Panc1 (cell line): ENCODE results near the gene SLC17A7. TPM values are rescaled to one million over a fixed set of nuclear protein-coding genes. Genes with fewer than 3 reads are reported as not detected.

Experiments
- ATAC-seq: fragments of 200-7000 bp; cut with Tn5 transposase; 2 replicates; pipeline ENCODE4 v1.9.1; 2020; ENCODE audit warnings: mild to moderate bottlenecking, moderate library complexity
- BruUV-seq: library from RNA; stranded (reverse); fragments of 400-500 nt; replicated peaks from 2 replicates; lab custom pipeline; 2021; lab: Mats Ljungman, UMichigan
- CTCF ChIA-PET: fragments of 300-600 bp; sonication (Branson Sonifier 250); formaldehyde crosslinking; loops from one replicate; lab custom pipeline; 2022; ENCODE audit warnings: antibody characterized with exemption; lab: Charles Lee
- POLR2A ChIA-PET: fragments of 300-600 bp; sonication (Branson Sonifier 250); formaldehyde crosslinking; loops from one replicate; lab custom pipeline; 2022; ENCODE audit warnings: antibody characterized with exemption; lab: Charles Lee
- DNase-seq: peaks from one replicate; pipeline ENCODE4 v3.0.0-alpha.2; 2010; ENCODE audit warnings: low read depth, low spot score
- H3K27ac ChIP-seq: 2 replicates; pipeline ENCODE4 v1.5.1; 2011; ENCODE audit warnings: mild to moderate bottlenecking, low read length, inconsistent platforms
- H3K27me3 ChIP-seq: fragments of 200-500 bp; sonication (Bioruptor generic); 2 replicates; pipeline ENCODE4 v1.6.0; 2014; ENCODE audit warnings: low read length, inconsistent platforms; ENCODE audit not compliant: control insufficient read depth, insufficient read depth
- H3K36me3 ChIP-seq: fragments of 200-500 bp; sonication (Bioruptor generic); 2 replicates; pipeline ENCODE4 v1.5.1; 2014; ENCODE audit warnings: inconsistent platforms, mild to moderate bottlenecking, low read length, moderate library complexity; ENCODE audit not compliant: control insufficient read depth, insufficient read depth
- H3K4me1 ChIP-seq: 2 replicates; pipeline ENCODE4 v1.5.1; 2011; ENCODE audit warnings: inconsistent platforms, mild to moderate bottlenecking, low read length, moderate library complexity; ENCODE audit not compliant: control insufficient read depth, insufficient read depth
- H3K4me3 ChIP-seq, 2 experiments: 2 replicates each; pipeline ENCODE4 v1.5.1; 2011 to 2012; ENCODE audit warnings: low read depth in 2 of 2, low read length in 2 of 2, mild to moderate bottlenecking in 2 of 2, inconsistent platforms in 1 of 2, moderate library complexity in 1 of 2
- H3K9me3 ChIP-seq: fragments of 200-500 bp; sonication (Bioruptor generic); 2 replicates; pipeline ENCODE4 v1.5.1; 2014; ENCODE audit warnings: low read depth, mild to moderate bottlenecking, inconsistent platforms, low read length, moderate library complexity; ENCODE audit not compliant: control insufficient read depth, insufficient read depth
- POLR2AphosphoS5 ChIP-seq: IDR thresholded peaks from 2 replicates; pipeline ENCODE4 v1.6.1; 2012; ENCODE audit warnings: mild to moderate bottlenecking, low read depth, low read length, moderate library complexity
- SIN3A ChIP-seq: IDR thresholded peaks from 2 replicates; pipeline ENCODE4 v1.6.1; 2012; ENCODE audit warnings: low read depth, mild to moderate bottlenecking, low read length, moderate library complexity, borderline replicate concordance; ENCODE audit not compliant: insufficient read depth
- TCF7L2 ChIP-seq: IDR thresholded peaks from 2 replicates; pipeline ENCODE4 v1.6.1; 2011; ENCODE audit warnings: mild to moderate bottlenecking, low read depth, low read length, inconsistent platforms
- in situ Hi-C: cut with HindIII; loops from 2 replicates; pipeline ENCODE4 v1.10.0; 2016; ENCODE audit warnings: low sequenced_read_pairs, low pct_unique_long_range_greater_than_20kb
- intact Hi-C: fragments of 100-400 bp; cut with micrococcal nuclease; formaldehyde crosslinking; loops from one replicate; pipeline ENCODE4 v1.10.0; 2022; ENCODE audit not compliant: unreplicated experiment
- total RNA-seq: library from RNA; stranded (reverse); gene quantifications from one replicate; pipeline ENCODE4 v1.2.1, GENCODE V29; 2021; ENCODE audit not compliant: unreplicated experiment
- TF ChIP-seq, protein P1 (sequence below): fragments of 450-650 bp; IDR thresholded peaks from 2 replicates; pipeline ENCODE4 v1.5.1; 2017; ENCODE audit warnings: mild to moderate bottlenecking
- TF ChIP-seq, protein P2 (sequence below), 2 experiments: IDR thresholded peaks; 2 replicates each; pipeline ENCODE4 v1.6.1; 2011 to 2012; ENCODE audit warnings: low read depth in 2 of 2, control low read depth in 1 of 2, low read length in 1 of 2, mild to moderate bottlenecking in 1 of 2, moderate library complexity in 1 of 2; ENCODE audit not compliant: insufficient read depth in 1 of 2

The SLC17A7 gene
- total RNA-seq, 1 experiment from 2014 or later = 1.2 TPM

DNA sequence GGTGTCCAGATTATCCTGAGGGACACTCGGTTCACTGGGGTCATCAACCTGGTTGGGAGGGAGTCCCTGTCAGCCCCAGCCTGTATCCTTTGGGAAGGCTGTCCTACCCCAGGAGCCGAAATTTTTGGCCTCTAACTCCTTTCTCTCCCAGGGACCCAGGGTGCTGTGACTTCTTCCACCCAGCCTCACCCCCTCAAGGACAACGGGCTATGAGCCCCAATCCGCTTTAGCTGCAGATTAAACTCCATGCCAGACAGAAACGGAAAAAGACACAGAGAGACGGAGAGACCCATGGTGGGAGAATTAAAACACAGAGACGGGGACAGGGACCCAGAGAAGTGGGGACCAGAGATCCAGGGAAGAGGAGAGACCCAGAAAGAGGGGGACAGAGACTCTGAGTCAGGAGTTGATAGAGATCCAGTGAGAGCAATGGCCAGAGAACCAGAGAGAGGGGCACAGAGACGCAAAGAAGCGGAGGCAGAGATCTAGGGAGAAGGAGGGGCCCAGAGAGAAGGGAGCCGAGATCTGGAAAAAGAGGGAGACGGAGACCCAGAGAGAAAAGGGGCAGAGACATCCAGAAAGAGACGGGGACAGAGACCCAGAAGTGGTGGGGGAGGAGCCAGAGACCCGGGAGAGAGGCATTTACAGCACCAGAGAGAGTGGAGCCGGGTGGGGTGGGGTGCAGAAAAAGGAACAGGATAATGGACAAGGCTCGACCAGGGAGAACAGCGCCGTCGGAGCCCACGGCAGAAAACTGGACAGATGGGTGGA, 703 bp downstream of the SLC17A7 start:
- no TSS peak for BruUV-seq

DNA sequence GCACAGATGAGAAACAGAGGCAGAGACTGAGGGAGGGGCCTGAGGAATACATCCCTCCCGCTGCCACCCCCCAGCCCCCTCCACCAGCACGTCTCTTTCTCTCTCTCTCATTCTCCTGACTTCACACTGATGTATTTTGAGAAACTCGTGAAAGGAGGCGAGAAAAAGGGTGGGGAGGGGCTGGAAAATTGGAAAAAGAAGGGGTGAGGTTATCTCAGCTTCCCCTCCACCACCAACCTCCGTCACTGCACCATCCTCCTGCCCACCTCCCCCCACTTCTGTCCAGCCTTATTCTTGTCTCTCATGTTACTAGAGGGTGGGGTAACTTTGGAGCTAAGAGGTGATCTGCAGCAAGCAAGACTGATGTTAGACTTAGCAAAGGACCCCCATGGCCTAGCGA, 1.5 kb downstream of the SLC17A7 start:
- no TSS peak for BruUV-seq
- intact Hi-C loops (loop anchor here (5.0 kb wide), 1 partner anchor 48 kb away; no protein-coding TSS in a partner anchor), in situ Hi-C loops (no loop called here)
- Histone ChIP-seq H3K4me1 (no peaks in the 10 kb centered on the region; the same call in 1 of the 2 replicates), H3K27me3 (peaks cover 9% of the 10 kb centered on the region; the same call in 1 of the 2 replicates), H3K4me3 (no peak overlapping the region), H3K9me3 (no peaks in the 10 kb centered on the region), H3K27ac (no peak overlapping the region), H3K36me3 (no peaks in the 10 kb centered on the region)
- no peak for ATAC-seq
- CTCF ChIA-PET = no interaction called here
- no peak for DNase-seq
- no peak for TF ChIP-seq POLR2AphosphoS5
- TF ChIP-seq TCF7L2 = no peak
- TF ChIP-seq SIN3A = no peak
- TF ChIP-seq, protein P1, sequence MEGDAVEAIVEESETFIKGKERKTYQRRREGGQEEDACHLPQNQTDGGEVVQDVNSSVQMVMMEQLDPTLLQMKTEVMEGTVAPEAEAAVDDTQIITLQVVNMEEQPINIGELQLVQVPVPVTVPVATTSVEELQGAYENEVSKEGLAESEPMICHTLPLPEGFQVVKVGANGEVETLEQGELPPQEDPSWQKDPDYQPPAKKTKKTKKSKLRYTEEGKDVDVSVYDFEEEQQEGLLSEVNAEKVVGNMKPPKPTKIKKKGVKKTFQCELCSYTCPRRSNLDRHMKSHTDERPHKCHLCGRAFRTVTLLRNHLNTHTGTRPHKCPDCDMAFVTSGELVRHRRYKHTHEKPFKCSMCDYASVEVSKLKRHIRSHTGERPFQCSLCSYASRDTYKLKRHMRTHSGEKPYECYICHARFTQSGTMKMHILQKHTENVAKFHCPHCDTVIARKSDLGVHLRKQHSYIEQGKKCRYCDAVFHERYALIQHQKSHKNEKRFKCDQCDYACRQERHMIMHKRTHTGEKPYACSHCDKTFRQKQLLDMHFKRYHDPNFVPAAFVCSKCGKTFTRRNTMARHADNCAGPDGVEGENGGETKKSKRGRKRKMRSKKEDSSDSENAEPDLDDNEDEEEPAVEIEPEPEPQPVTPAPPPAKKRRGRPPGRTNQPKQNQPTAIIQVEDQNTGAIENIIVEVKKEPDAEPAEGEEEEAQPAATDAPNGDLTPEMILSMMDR = no peak
- TF ChIP-seq, protein P2, sequence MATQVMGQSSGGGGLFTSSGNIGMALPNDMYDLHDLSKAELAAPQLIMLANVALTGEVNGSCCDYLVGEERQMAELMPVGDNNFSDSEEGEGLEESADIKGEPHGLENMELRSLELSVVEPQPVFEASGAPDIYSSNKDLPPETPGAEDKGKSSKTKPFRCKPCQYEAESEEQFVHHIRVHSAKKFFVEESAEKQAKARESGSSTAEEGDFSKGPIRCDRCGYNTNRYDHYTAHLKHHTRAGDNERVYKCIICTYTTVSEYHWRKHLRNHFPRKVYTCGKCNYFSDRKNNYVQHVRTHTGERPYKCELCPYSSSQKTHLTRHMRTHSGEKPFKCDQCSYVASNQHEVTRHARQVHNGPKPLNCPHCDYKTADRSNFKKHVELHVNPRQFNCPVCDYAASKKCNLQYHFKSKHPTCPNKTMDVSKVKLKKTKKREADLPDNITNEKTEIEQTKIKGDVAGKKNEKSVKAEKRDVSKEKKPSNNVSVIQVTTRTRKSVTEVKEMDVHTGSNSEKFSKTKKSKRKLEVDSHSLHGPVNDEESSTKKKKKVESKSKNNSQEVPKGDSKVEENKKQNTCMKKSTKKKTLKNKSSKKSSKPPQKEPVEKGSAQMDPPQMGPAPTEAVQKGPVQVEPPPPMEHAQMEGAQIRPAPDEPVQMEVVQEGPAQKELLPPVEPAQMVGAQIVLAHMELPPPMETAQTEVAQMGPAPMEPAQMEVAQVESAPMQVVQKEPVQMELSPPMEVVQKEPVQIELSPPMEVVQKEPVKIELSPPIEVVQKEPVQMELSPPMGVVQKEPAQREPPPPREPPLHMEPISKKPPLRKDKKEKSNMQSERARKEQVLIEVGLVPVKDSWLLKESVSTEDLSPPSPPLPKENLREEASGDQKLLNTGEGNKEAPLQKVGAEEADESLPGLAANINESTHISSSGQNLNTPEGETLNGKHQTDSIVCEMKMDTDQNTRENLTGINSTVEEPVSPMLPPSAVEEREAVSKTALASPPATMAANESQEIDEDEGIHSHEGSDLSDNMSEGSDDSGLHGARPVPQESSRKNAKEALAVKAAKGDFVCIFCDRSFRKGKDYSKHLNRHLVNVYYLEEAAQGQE (IDR thresholded peaks at IDR 0.05; ENCODE audit: insufficient read depth in 1 of 2, low read depth in 2 of 2, low read length in 1 of 2) = no peak
- POLR2A ChIA-PET = no interaction called here

More for the DNA sequence above, 703 bp downstream of the SLC17A7 start:
- ChIA-PET CTCF (no interaction called here), POLR2A (no interaction called here)
- in situ Hi-C loops = no loop called here
- ATAC-seq = no peak
- H3K27me3 ChIP-seq = peaks cover 9% of the 10 kb centered on the region; the same call in 1 of the 2 replicates
- peak overlapping the region; percentile 28 to 45 for H3K4me3 ChIP-seq
- intact Hi-C loops = loop anchor here (5.0 kb wide), 1 partner anchor 48 kb away; no protein-coding TSS in a partner anchor
- no peaks in the 10 kb centered on the region for H3K9me3 ChIP-seq
- TF ChIP-seq TCF7L2 (no peak), POLR2AphosphoS5 (no peak), SIN3A (no peak)
- TF ChIP-seq, protein P2 (IDR thresholded peaks at IDR 0.05; ENCODE audit: insufficient read depth in 1 of 2, low read depth in 2 of 2, low read length in 1 of 2) = no peak
- TF ChIP-seq, protein P1 = no peak; the same call in 1 of the 2 replicates
- no peak for DNase-seq
- no peaks in the 10 kb centered on the region for H3K36me3 ChIP-seq
- no peak overlapping the region for H3K27ac ChIP-seq
- H3K4me1 ChIP-seq = no peaks in the 10 kb centered on the region; the same call in 1 of the 2 replicates
